ENCODE measurements around the gene LPP.
A peak's percentile ranks its signal among the peaks of the same experiment; 100 is the strongest.

LPP gene

GRCh38 chr3:188711881-188712247 is 557.9 kb downstream of the LPP start:
- H3K4me3 ChIP-seq (ENCODE audit: low read depth, low read length), result no peak overlapping the region
- no peak for DNase-seq (ENCODE audit: low read depth)
- in situ Hi-C loops (cut with HindIII; ENCODE audit: low sequenced_read_pairs), result no loop called here
- no peak for TF ChIP-seq CTCF (IDR thresholded peaks at IDR 0.05; ENCODE audit: low read depth, low read length, missing control alignments)

- in situ Hi-C loops (cut with HindIII; ENCODE audit: low sequenced_read_pairs), result no loop called here
- H3K4me3 ChIP-seq (ENCODE audit: low read depth, low read length), result no peak overlapping the region
- peak; percentile 80 for DNase-seq (ENCODE audit: low read depth)
- no peak for TF ChIP-seq CTCF (IDR thresholded peaks at IDR 0.05; ENCODE audit: low read depth, low read length, missing control alignments)
These were observed 558.4 kb downstream of the LPP start for GRCh38 chr3:188712248-188712924.

- H3K4me3 ChIP-seq (ENCODE audit: low read depth, low read length), result no peak overlapping the region
- DNase-seq (ENCODE audit: low read depth), result no peak
- no peak for TF ChIP-seq CTCF (IDR thresholded peaks at IDR 0.05; ENCODE audit: low read depth, low read length, missing control alignments)
- in situ Hi-C loops (cut with HindIII; ENCODE audit: low sequenced_read_pairs), result no loop called here
These were observed 559.0 kb downstream of the LPP start for GRCh38 chr3:188712991-188713390.

- H3K4me3 ChIP-seq (ENCODE audit: low read depth, low read length), result no peak overlapping the region
- no peak for TF ChIP-seq CTCF (IDR thresholded peaks at IDR 0.05; ENCODE audit: low read depth, low read length, missing control alignments)
- in situ Hi-C loops (cut with HindIII; ENCODE audit: low sequenced_read_pairs), result no loop called here
- no peak for DNase-seq (ENCODE audit: low read depth)
These were observed 565.6 kb downstream of the LPP start for GRCh38 chr3:188719545-188719944.

- no peak overlapping the region for H3K4me3 ChIP-seq (ENCODE audit: low read depth, low read length)
- in situ Hi-C loops (cut with HindIII; ENCODE audit: low sequenced_read_pairs), result no loop called here
- no peak for TF ChIP-seq CTCF (IDR thresholded peaks at IDR 0.05; ENCODE audit: low read depth, low read length, missing control alignments)
- no peak for DNase-seq (ENCODE audit: low read depth)
These were observed 566.3 kb downstream of the LPP start for GRCh38 chr3:188720215-188720614.

GRCh38 chr3:188720636-188721035 is 566.7 kb downstream of the LPP start:
- no peak for DNase-seq (ENCODE audit: low read depth)
- H3K4me3 ChIP-seq (ENCODE audit: low read depth, low read length), result no peak overlapping the region
- in situ Hi-C loops (cut with HindIII; ENCODE audit: low sequenced_read_pairs), result no loop called here
- TF ChIP-seq CTCF (IDR thresholded peaks at IDR 0.05; ENCODE audit: low read depth, low read length, missing control alignments), result no peak
